Nephron (organoid): ENCODE data around the gene SIGLEC9.

Experiments used
- H3K27ac Mint-ChIP-seq, 3 experiments: 2 replicates each; pipeline ENCODE4 v1.8.0; 2020; ENCODE audit warnings: mixed read lengths in 3 of 3, mild to moderate bottlenecking in 2 of 3, moderate library complexity in 1 of 3
- H3K27me3 Mint-ChIP-seq: 2 replicates; pipeline ENCODE4 v1.8.0; 2021; ENCODE audit warnings: low read depth, mild to moderate bottlenecking, moderate library complexity, mixed read lengths
- H3K36me3 Mint-ChIP-seq: 2 replicates; pipeline ENCODE4 v1.8.0; 2020; ENCODE audit warnings: low read depth, mixed read lengths
- H3K4me1 Mint-ChIP-seq: 2 replicates; pipeline ENCODE4 v1.8.0; 2020; ENCODE audit warnings: mixed read lengths
- H3K4me3 Mint-ChIP-seq, 3 experiments: 2 replicates each; pipeline ENCODE4 v1.8.0; 2020; ENCODE audit warnings: mild to moderate bottlenecking in 3 of 3, mixed read lengths in 3 of 3, moderate library complexity in 2 of 3
- H3K9me3 Mint-ChIP-seq: 2 replicates; pipeline ENCODE4 v1.8.0; 2020; ENCODE audit warnings: mixed read lengths
- CTCF ChIP-seq, 3 experiments: fragments of 200-600 bp; sonication (generic); IDR thresholded peaks; one replicate each; pipeline ENCODE4 v1.5.0; 2021; ENCODE audit warnings: antibody characterized with exemption in 3 of 3; ENCODE audit not compliant: unreplicated experiment in 3 of 3

Gene SIGLEC9

GRCh38 chr19:51089786-51090185, 34.9 kb upstream of the SIGLEC9 start:
- no peak for TF ChIP-seq CTCF (IDR thresholded peaks at IDR 0.05; ENCODE audit: unreplicated experiment in 3 of 3)
- Mint-ChIP-seq H3K27me3 (peaks cover 5% of the 10 kb centered on the region), H3K9me3 (no peaks in the 10 kb centered on the region), H3K4me3 (no peak overlapping the region), H3K36me3 (no peaks in the 10 kb centered on the region), H3K27ac (no peak overlapping the region), H3K4me1 (no peaks in the 10 kb centered on the region)

GRCh38 chr19:51090471-51090870, 34.2 kb upstream of the SIGLEC9 start:
- Mint-ChIP-seq H3K27me3 (peaks cover 5% of the 10 kb centered on the region), H3K9me3 (no peaks in the 10 kb centered on the region), H3K27ac (no peak overlapping the region), H3K4me3 (no peak overlapping the region), H3K36me3 (no peaks in the 10 kb centered on the region), H3K4me1 (no peaks in the 10 kb centered on the region)
- TF ChIP-seq CTCF (IDR thresholded peaks at IDR 0.05; ENCODE audit: unreplicated experiment in 3 of 3) = no peak

- no peak overlapping the region for H3K27ac Mint-ChIP-seq
- no peak for TF ChIP-seq CTCF (IDR thresholded peaks at IDR 0.05; ENCODE audit: unreplicated experiment in 3 of 3)
Observed at GRCh38 chr19:51091126-51091525, 33.6 kb upstream of the SIGLEC9 start.

GRCh38 chr19:51091895-51092873, 32.5 kb upstream of the SIGLEC9 start:
- Mint-ChIP-seq H3K4me1 (no peaks in the 10 kb centered on the region), H3K9me3 (no peaks in the 10 kb centered on the region), H3K4me3 (no peak overlapping the region), H3K27ac (no peak overlapping the region), H3K36me3 (no peaks in the 10 kb centered on the region), H3K27me3 (no peaks in the 10 kb centered on the region)
- no peak for TF ChIP-seq CTCF (IDR thresholded peaks at IDR 0.05; ENCODE audit: unreplicated experiment in 3 of 3)

More at GRCh38 chr19:51091126-51091525, 33.6 kb upstream of the SIGLEC9 start:
- H3K4me3 Mint-ChIP-seq = no peak overlapping the region
- no peaks in the 10 kb centered on the region for H3K4me1 Mint-ChIP-seq
- H3K27me3 Mint-ChIP-seq = peaks cover 5% of the 10 kb centered on the region
- H3K9me3 Mint-ChIP-seq = no peaks in the 10 kb centered on the region
- H3K36me3 Mint-ChIP-seq = no peaks in the 10 kb centered on the region

GRCh38 chr19:51093101-51093500, 31.6 kb upstream of the SIGLEC9 start:
- no peak overlapping the region for H3K27ac Mint-ChIP-seq
- no peaks in the 10 kb centered on the region for H3K9me3 Mint-ChIP-seq
- H3K36me3 Mint-ChIP-seq = no peaks in the 10 kb centered on the region

More at GRCh38 chr19:51093101-51093500, 31.6 kb upstream of the SIGLEC9 start:
- Mint-ChIP-seq H3K27me3 (no peaks in the 10 kb centered on the region), H3K4me1 (no peaks in the 10 kb centered on the region), H3K4me3 (no peak overlapping the region)
- no peak for TF ChIP-seq CTCF (IDR thresholded peaks at IDR 0.05; ENCODE audit: unreplicated experiment in 3 of 3)
